Measurements from ENCODE around the gene BMP6.
"Not testable (repeated sequence)": the region's sequence is repeated elsewhere in the genome, so short reads cannot be mapped to it uniquely, and the experiment has no call there.

Gene BMP6

GRCh38 chr6:7886132-7886531 is 160.2 kb downstream of the BMP6 start:
- DNase-seq (ENCODE audit: low spot score) = no peak

GRCh38 chr6:7887278-7887991 is 161.5 kb downstream of the BMP6 start:
- DNase-seq (ENCODE audit: low spot score) = no peak

GRCh38 chr6:7888587-7889357 is 162.9 kb downstream of the BMP6 start:
- DNase-seq (ENCODE audit: low spot score) = no peak

- DNase-seq (ENCODE audit: low spot score) = no peak
These were observed 165.4 kb downstream of the BMP6 start for GRCh38 chr6:7891078-7891872.

GRCh38 chr6:7892367-7892766 is 166.5 kb downstream of the BMP6 start:
- DNase-seq (ENCODE audit: low spot score) = not testable (repeated sequence)

GRCh38 chr6:7893342-7893741 is 167.4 kb downstream of the BMP6 start:
- DNase-seq (ENCODE audit: low spot score) = no peak

GRCh38 chr6:7894262-7895124 is 168.6 kb downstream of the BMP6 start:
- DNase-seq (ENCODE audit: low spot score) = no peak

- DNase-seq (ENCODE audit: low spot score) = peak; percentile 33
These were observed 169.2 kb downstream of the BMP6 start for GRCh38 chr6:7895125-7895423.

- no peak for DNase-seq (ENCODE audit: low spot score)
These were observed 170.6 kb downstream of the BMP6 start for GRCh38 chr6:7896465-7896987.

- no peak for DNase-seq (ENCODE audit: low spot score)
These were observed 171.7 kb downstream of the BMP6 start for GRCh38 chr6:7897461-7898192.

- not testable (repeated sequence) for DNase-seq (ENCODE audit: low spot score)
These were observed 172.3 kb downstream of the BMP6 start for GRCh38 chr6:7898193-7898586.

GRCh38 chr6:7899101-7899888 is 173.4 kb downstream of the BMP6 start:
- DNase-seq (ENCODE audit: low spot score) = no peak

GRCh38 chr6:7899889-7900213 is 174.0 kb downstream of the BMP6 start:
- DNase-seq (ENCODE audit: low spot score) = no peak

- DNase-seq (ENCODE audit: low spot score) = no peak
These were observed 174.7 kb downstream of the BMP6 start for GRCh38 chr6:7900621-7901020.

GRCh38 chr6:7901056-7901455 is 175.2 kb downstream of the BMP6 start:
- no peak for DNase-seq (ENCODE audit: low spot score)

GRCh38 chr6:7901780-7902179 is 175.9 kb downstream of the BMP6 start:
- DNase-seq (ENCODE audit: low spot score) = no peak

- DNase-seq (ENCODE audit: low spot score) = peak; percentile 40
These were observed 176.3 kb downstream of the BMP6 start for GRCh38 chr6:7902221-7902620.

- no peak for DNase-seq (ENCODE audit: low spot score)
These were observed 177.0 kb downstream of the BMP6 start for GRCh38 chr6:7902867-7903266.

- no peak for DNase-seq (ENCODE audit: low spot score)
These were observed 177.8 kb downstream of the BMP6 start for GRCh38 chr6:7903673-7904072.

GRCh38 chr6:7904654-7905319 is 178.9 kb downstream of the BMP6 start:
- no peak for DNase-seq (ENCODE audit: low spot score)

Data from kidney capillary endothelial cell (primary cell).